ENCODE data around the gene NDUFAF5. TPM values are rescaled to one million over a fixed set of nuclear protein-coding genes. Genes with fewer than 3 reads are reported as not detected.

NDUFAF5 gene
- total and polyA plus RNA-seq, 8 donors: 6.6 to 21.9 (median 9.9) TPM

- H3K4me1 ChIP-seq: peaks cover 0 to 3% (median 0%) of the 10 kb centered on the region in 3 donors
- DNase-seq: no peak
- no peak for ATAC-seq
- no peak for TF ChIP-seq CTCF (IDR thresholded peaks at IDR 0.05)
- H3K9me3 ChIP-seq: no peaks in the 10 kb centered on the region
- no peak overlapping the region for H3K4me3 ChIP-seq
- intact Hi-C loops (cut with DNase I): loop anchor here in 1 of 3 donors (10.0 kb wide), 1 partner anchor 651 kb away; no protein-coding TSS in a partner anchor
- no peak for FAIRE-seq
- WGBS, 2 donors: 74 to 77% methylated on average over 4 of the region's 4 CpGs
- H3K36me3 ChIP-seq: peaks cover 4 to 47% (median 7%) of the 10 kb centered on the region in 3 donors
- no peaks in the 10 kb centered on the region for H3K27me3 ChIP-seq
- H3K27ac ChIP-seq: no peak overlapping the region
Observed at GRCh38 chr20:13775867-13776266, 9.0 kb upstream of the NDUFAF5 start.

GRCh38 chr20:13777171-13777601, 7.6 kb upstream of the NDUFAF5 start:
- FAIRE-seq (no peak), DNase-seq (no peak), ATAC-seq (no peak)
- H3K9me3 ChIP-seq: no peaks in the 10 kb centered on the region
- intact Hi-C loops (cut with DNase I): loop anchor here in 1 of 3 donors (10.0 kb wide), 1 partner anchor 652 kb away; no protein-coding TSS in a partner anchor
- WGBS, 2 donors: 68 to 82% methylated on average over 4 of the region's 4 CpGs
- no peak for TF ChIP-seq CTCF (IDR thresholded peaks at IDR 0.05)
- no peak overlapping the region for H3K27ac ChIP-seq
- H3K4me1 ChIP-seq: peaks cover 0 to 3% (median 0%) of the 10 kb centered on the region in 3 donors
- H3K4me3 ChIP-seq: no peak overlapping the region
- no peaks in the 10 kb centered on the region for H3K27me3 ChIP-seq
- peaks cover 0 to 39% (median 7%) of the 10 kb centered on the region in 3 donors for H3K36me3 ChIP-seq

- intact Hi-C loops (cut with DNase I): loop anchor here in 1 of 3 donors (10.0 kb wide), 1 partner anchor 654 kb away; no protein-coding TSS in a partner anchor
- Histone ChIP-seq H3K27ac (no peak overlapping the region), H3K36me3 (peaks cover 0 to 33% (median 7%) of the 10 kb centered on the region in 3 donors), H3K27me3 (no peaks in the 10 kb centered on the region), H3K4me1 (peaks cover 0 to 7% (median 3%) of the 10 kb centered on the region in 3 donors), H3K9me3 (no peaks in the 10 kb centered on the region), H3K4me3 (no peak overlapping the region)
- no peak for ATAC-seq
- no peak for DNase-seq
- 97 to 98% methylated on average over 3 of the region's 3 CpGs for WGBS, 2 donors
- no peak for FAIRE-seq
- no peak for TF ChIP-seq CTCF (IDR thresholded peaks at IDR 0.05)
Observed at GRCh38 chr20:13778827-13779226, 6.0 kb upstream of the NDUFAF5 start.

- FAIRE-seq (no peak), DNase-seq (no peak), ATAC-seq (no peak)
- intact Hi-C loops (cut with DNase I): no loop called here
- Histone ChIP-seq H3K9me3 (no peaks in the 10 kb centered on the region), H3K4me3 (peak overlapping the region in 1 of 4 donors; percentile 59), H3K4me1 (peaks cover 0 to 25% (median 19%) of the 10 kb centered on the region in 3 donors), H3K27ac (no peak overlapping the region), H3K27me3 (no peaks in the 10 kb centered on the region), H3K36me3 (no peaks in the 10 kb centered on the region)
- no peak for TF ChIP-seq CTCF (IDR thresholded peaks at IDR 0.05)
- WGBS, 2 donors: 88 to 92% methylated on average over 13 of the region's 13 CpGs
Observed at GRCh38 chr20:13783528-13783927, 1.3 kb upstream of the NDUFAF5 start.

- Histone ChIP-seq H3K9me3 (no peaks in the 10 kb centered on the region), H3K27me3 (no peaks in the 10 kb centered on the region), H3K4me1 (peaks cover 0 to 28% (median 22%) of the 10 kb centered on the region in 3 donors), H3K27ac (peak overlapping the region; percentile 80 to 96 (median 88)), H3K36me3 (no peaks in the 10 kb centered on the region), H3K4me3 (peak overlapping the region; percentile 59 to 89 (median 84))
- peak in 1 of 4 donors; percentile 2 for ATAC-seq
- no peak for FAIRE-seq
- 0 to 1% methylated on average over 23 to 26 of the region's 26 CpGs for WGBS, 2 donors
- no peak for DNase-seq
- TF ChIP-seq CTCF (IDR thresholded peaks at IDR 0.05): no peak
- intact Hi-C loops (cut with DNase I): no loop called here
Observed at GRCh38 chr20:13784271-13784892, 446 bp upstream of the NDUFAF5 start.

All from pancreas (tissue), 10 donors.